Stomach (tissue), 4 donors: ENCODE results near the gene PLA2G5.

Source experiments
- CTCF ChIP-seq, 7 experiments: fragments of 450-650 bp in 4 of 7; fragments of 200-600 bp in 3 of 7; sonication (generic) in 3 of 7; IDR thresholded peaks; one replicate each; pipeline ENCODE4 v1.5.1; 2016 to 2019; ENCODE audit warnings: antibody characterized with exemption in 7 of 7, control low read depth in 2 of 7, mild to moderate bottlenecking in 1 of 7
- EP300 ChIP-seq: sonication (generic); formaldehyde crosslinking; IDR thresholded peaks from one replicate; pipeline ENCODE4 v1.6.1; 2017; ENCODE audit warnings: antibody characterized with exemption
- POLR2A ChIP-seq, 4 donors: fragments of 450-650 bp; IDR thresholded peaks; one replicate each; pipeline ENCODE4 v1.6.1; 2016; ENCODE audit warnings: antibody characterized with exemption in 4 of 4, control low read depth in 2 of 4, mild to moderate bottlenecking in 1 of 4, moderate library complexity in 1 of 4

GRCh38 chr1:20136249-20136648, 66.3 kb downstream of the PLA2G5 start:
- no peak for TF ChIP-seq CTCF (IDR thresholded peaks at IDR 0.05)
- no peak for TF ChIP-seq POLR2A (IDR thresholded peaks at IDR 0.05)
- TF ChIP-seq EP300, result no peak
